H1 (cell line): ENCODE results near the gene TBX4. TPM values are rescaled to one million over a fixed set of nuclear protein-coding genes. Genes with fewer than 3 reads are reported as not detected.

Source experiments
- CTCF ChIA-PET: fragments of 300-600 bp; sonication (Branson Sonifier 250); formaldehyde crosslinking; loops from one replicate; lab custom pipeline; 2021; ENCODE audit not compliant: partially characterized antibody; lab: Charles Lee
- POLR2A ChIA-PET: fragments of 300-600 bp; sonication (Branson Sonifier 250); formaldehyde crosslinking; loops from one replicate; lab custom pipeline; 2021; ENCODE audit warnings: inconsistent platforms; ENCODE audit not compliant: partially characterized antibody; lab: Charles Lee
- DNase-seq, 2 experiments: peaks; one replicate each; pipeline versions ENCODE4 v3.0.0 to v3.0.0-alpha.2; 2010 to 2022; ENCODE audit warnings: low spot score in 2 of 2, low read depth in 1 of 2, mixed read lengths in 1 of 2
- FAIRE-seq: peaks from 2 replicates; lab custom pipeline; 2011; peaks lifted over from hg19 to GRCh38; lab: Jason Lieb, UNC
- H2AFZ ChIP-seq: 2 replicates; pipeline ENCODE4 v1.8.1; 2012; ENCODE audit warnings: low read length, inconsistent platforms
- H2AK5ac ChIP-seq: 2 replicates; pipeline ENCODE4 v1.6.1; 2013; ENCODE audit warnings: low read depth, low read length
- H2BK120ac ChIP-seq: replicated peaks from 2 replicates; pipeline ENCODE3; 2013; ENCODE audit warnings: low read depth, low read length, inconsistent platforms
- H2BK12ac ChIP-seq: 2 replicates; pipeline ENCODE4 v1.6.1; 2013; ENCODE audit warnings: low read depth, low read length
- H2BK15ac ChIP-seq: 2 replicates; pipeline ENCODE4 v1.6.1; 2013; ENCODE audit warnings: low read length
- H2BK20ac ChIP-seq: 2 replicates; pipeline ENCODE4 v1.6.1; 2013; ENCODE audit warnings: low read length
- H2BK5ac ChIP-seq: 2 replicates; pipeline ENCODE4 v1.6.1; 2013; ENCODE audit warnings: low read depth, low read length
- H3K14ac ChIP-seq: 2 replicates; pipeline ENCODE4 v1.6.1; 2013; ENCODE audit warnings: inconsistent platforms; ENCODE audit not compliant: insufficient read length
- H3K18ac ChIP-seq: 2 replicates; pipeline ENCODE4 v1.6.1; 2013; ENCODE audit warnings: low read length; ENCODE audit errors: extremely low read depth
- H3K23ac ChIP-seq: 2 replicates; pipeline ENCODE4 v1.6.1; 2013; ENCODE audit warnings: inconsistent platforms; ENCODE audit not compliant: insufficient read length
- H3K23me2 ChIP-seq: 2 replicates; pipeline ENCODE4 v1.6.1; 2013; ENCODE audit warnings: low read depth, low read length
- H3K27ac ChIP-seq: 2 replicates; pipeline ENCODE4 v1.6.1; 2011; ENCODE audit warnings: low read depth, low read length, inconsistent platforms
- H3K27me3 ChIP-seq, 4 experiments: replicated peaks in 1 of 4; 1 replicate in 1 of 4; 2 replicates in 3 of 4; pipeline versions ENCODE4 v1.6.1 to v1.8.1; 2011 to 2013; ENCODE audit warnings: low read length in 3 of 4, mild to moderate bottlenecking in 3 of 4, inconsistent platforms in 2 of 4, mixed read lengths in 2 of 4, moderate library complexity in 1 of 4; ENCODE audit not compliant: control insufficient read depth in 3 of 4, insufficient read depth in 3 of 4; ENCODE audit errors: extremely low read depth in 1 of 4
- H3K36me3 ChIP-seq, 4 experiments: 2 replicates each; pipeline versions ENCODE4 v1.6.1 to v1.8.1; 2011 to 2013; ENCODE audit warnings: mild to moderate bottlenecking in 4 of 4, low read length in 3 of 4, moderate library complexity in 2 of 4, control low read depth in 1 of 4, inconsistent platforms in 1 of 4; ENCODE audit not compliant: insufficient read depth in 4 of 4, control insufficient read depth in 2 of 4
- H3K4ac ChIP-seq: replicated peaks from 2 replicates; pipeline ENCODE3; 2013; ENCODE audit warnings: low read length, low read depth, mixed read lengths, inconsistent platforms; ENCODE audit not compliant: insufficient read length
- H3K4me1 ChIP-seq, 4 experiments: replicated peaks in 1 of 4; 1 replicate in 1 of 4; 2 replicates in 3 of 4; pipeline versions ENCODE4 v1.6.1 to v1.8.1; 2011 to 2013; ENCODE audit warnings: low read length in 3 of 4, inconsistent platforms in 2 of 4, mixed read lengths in 1 of 4; ENCODE audit not compliant: insufficient read depth in 4 of 4, control insufficient read depth in 3 of 4
- H3K4me2 ChIP-seq, 2 experiments: 2 replicates each; pipeline versions ENCODE4 v1.6.1 to v1.8.1; 2011 to 2013; ENCODE audit warnings: low read depth in 2 of 2, low read length in 2 of 2, control low read depth in 1 of 2, inconsistent platforms in 1 of 2, mild to moderate bottlenecking in 1 of 2; ENCODE audit not compliant: insufficient read depth in 1 of 2
- H3K4me3 ChIP-seq, 4 experiments: fragments of 200-600, 300-600 bp in 1 of 4; sonication (generic), shearing (Covaris generic), sonication (Bioruptor Twin) in 1 of 4; 2 replicates each; pipeline versions ENCODE4 v1.5.1 to v1.8.1; 2011 to 2016; ENCODE audit warnings: low read length in 4 of 4, low read depth in 3 of 4, control low read depth in 2 of 4, inconsistent platforms in 2 of 4, mild to moderate bottlenecking in 2 of 4, mixed read lengths in 1 of 4, moderate library complexity in 1 of 4; ENCODE audit not compliant: insufficient read depth in 2 of 4; ENCODE audit errors: extremely low read depth in 1 of 4
- H3K56ac ChIP-seq: replicated peaks from 2 replicates; pipeline ENCODE3; 2013; ENCODE audit warnings: low read depth, mild to moderate bottlenecking, mixed read lengths, low read length, inconsistent platforms; ENCODE audit not compliant: insufficient read length
- H3K79me1 ChIP-seq: 2 replicates; pipeline ENCODE4 v1.6.1; 2013; ENCODE audit warnings: low read depth, low read length, control low read depth
- H3K79me2 ChIP-seq, 2 experiments: 2 replicates each; pipeline versions ENCODE4 v1.6.1 to v1.8.1; 2012 to 2013; ENCODE audit warnings: low read length in 2 of 2, mild to moderate bottlenecking in 2 of 2, inconsistent platforms in 1 of 2; ENCODE audit not compliant: insufficient read depth in 2 of 2, control insufficient read depth in 1 of 2
- H3K9ac ChIP-seq, 4 experiments: replicated peaks in 1 of 4; 1 replicate in 1 of 4; 2 replicates in 3 of 4; pipeline versions ENCODE4 v1.6.1 to v1.8.1; 2011 to 2013; ENCODE audit warnings: low read depth in 3 of 4, low read length in 3 of 4, control low read depth in 2 of 4, mild to moderate bottlenecking in 2 of 4, moderate library complexity in 2 of 4, inconsistent platforms in 1 of 4; ENCODE audit errors: extremely low read depth in 1 of 4
- H3K9me3 ChIP-seq, 2 experiments: 2 replicates each; pipeline versions ENCODE4 v1.6.1 to v1.8.1; 2012 to 2013; ENCODE audit warnings: mild to moderate bottlenecking in 2 of 2, moderate library complexity in 2 of 2, control low read depth in 1 of 2, inconsistent platforms in 1 of 2, low read depth in 1 of 2, low read length in 1 of 2, mixed read lengths in 1 of 2; ENCODE audit not compliant: insufficient read depth in 2 of 2
- H4K20me1 ChIP-seq, 2 experiments: replicated peaks in 1 of 2; 2 replicates each; pipeline versions ENCODE3 to v1.8.1; 2011 to 2013; ENCODE audit warnings: inconsistent platforms in 2 of 2, low read length in 2 of 2, mild to moderate bottlenecking in 1 of 2; ENCODE audit not compliant: insufficient read depth in 2 of 2, control insufficient read depth in 1 of 2
- H4K5ac ChIP-seq: 2 replicates; pipeline ENCODE4 v1.6.1; 2013; ENCODE audit warnings: low read length, low read depth, mixed read lengths, inconsistent platforms; ENCODE audit not compliant: insufficient read length
- H4K8ac ChIP-seq: 2 replicates; pipeline ENCODE4 v1.8.0; 2013; ENCODE audit warnings: mild to moderate bottlenecking, moderate library complexity, low read length, inconsistent platforms; ENCODE audit not compliant: insufficient read depth; ENCODE audit errors: extremely low read depth
- H4K91ac ChIP-seq: replicated peaks from 2 replicates; pipeline ENCODE3; 2013; ENCODE audit warnings: low read length, mixed read lengths, inconsistent platforms; ENCODE audit not compliant: insufficient read length
- CHD2 ChIP-seq: IDR thresholded peaks from 2 replicates; pipeline ENCODE4 v1.6.1; 2012; ENCODE audit warnings: low read length, improper control_type of control experiment
- FOSL1 ChIP-seq: IDR thresholded peaks from 2 replicates; pipeline ENCODE4 v1.6.1; 2011; ENCODE audit warnings: mild to moderate bottlenecking, low read depth, low read length, moderate library complexity; ENCODE audit not compliant: insufficient read depth
- KDM5A ChIP-seq: fragments of 200-600 bp; IDR thresholded peaks from 2 replicates; pipeline ENCODE4 v1.7.1; 2012; ENCODE audit warnings: mild to moderate bottlenecking, low read length, inconsistent platforms, mixed read lengths
- NRF1 ChIP-seq: IDR thresholded peaks from 2 replicates; pipeline ENCODE4 v1.6.1; 2011; ENCODE audit warnings: mild to moderate bottlenecking, low read depth, low read length, improper control_type of control experiment
- POLR2A ChIP-seq, 2 experiments: IDR thresholded peaks; 1 replicate in 1 of 2; 2 replicates in 1 of 2; pipeline ENCODE4 v1.6.1; 2011; ENCODE audit warnings: low read depth in 2 of 2, low read length in 2 of 2, mild to moderate bottlenecking in 2 of 2; ENCODE audit errors: control extremely low read depth in 1 of 2
- POLR2AphosphoS5 ChIP-seq: IDR thresholded peaks from 2 replicates; pipeline ENCODE4 v1.6.1; 2011; ENCODE audit warnings: low read depth, low read length
- RAD21 ChIP-seq, 2 experiments: IDR thresholded peaks in 1 of 2; conservative IDR thresholded peaks in 1 of 2; 2 replicates each; pipeline ENCODE4 v1.6.1; 2011; ENCODE audit warnings: low read depth in 2 of 2, low read length in 2 of 2, improper control_type of control experiment in 1 of 2, inconsistent platforms in 1 of 2, mild to moderate bottlenecking in 1 of 2, moderate library complexity in 1 of 2
- RNF2 ChIP-seq: fragments of 200-900, 300-1000 bp; sonication (generic); IDR thresholded peaks from 2 replicates; pipeline ENCODE4 v1.7.1; 2016; ENCODE audit warnings: borderline replicate concordance, low read depth, mild to moderate bottlenecking, antibody characterized with exemption, low read length; ENCODE audit not compliant: poor library complexity, severe bottlenecking; ENCODE audit errors: missing control alignments
- SAP30 ChIP-seq: fragments of 300-600 bp; sonication (generic); IDR thresholded peaks from 2 replicates; pipeline ENCODE4 v1.7.1; 2012; ENCODE audit warnings: low read length, moderate library complexity, mild to moderate bottlenecking, inconsistent platforms; ENCODE audit not compliant: insufficient read depth, insufficient replicate concordance
- SIN3A ChIP-seq, 2 experiments: IDR thresholded peaks in 1 of 2; conservative IDR thresholded peaks in 1 of 2; 2 replicates each; pipeline ENCODE4 v1.6.1; 2011 to 2012; ENCODE audit warnings: low read length in 2 of 2, improper control_type of control experiment in 1 of 2, low read depth in 1 of 2, mild to moderate bottlenecking in 1 of 2
- SUZ12 ChIP-seq: fragments of 200-600 bp; sonication (generic); IDR thresholded peaks from 2 replicates; pipeline ENCODE4 v1.6.1; 2012; ENCODE audit warnings: mild to moderate bottlenecking, inconsistent platforms, low read length, moderate library complexity, mixed read lengths
- WGBS, 2 experiments: shearing (Covaris generic) in 1 of 2; methylation state at CpG; one replicate each; pipeline versions ENCODE4 v1.1.6 to v1.1.7; 2013 to 2015; ENCODE audit warnings: low lambda C conversion rate in 2 of 2, mixed read lengths in 2 of 2, inconsistent platforms in 1 of 2, low coverage in 1 of 2, missing lambda C conversion rate in 1 of 2; ENCODE audit not compliant: insufficient replicate concordance in 2 of 2, insufficient coverage in 1 of 2, insufficient read length in 1 of 2; ENCODE audit errors: extremely low coverage in 1 of 2, missing lambda C conversion rate in 1 of 2; 5-methylcytosine and 5-hydroxymethylcytosine counted together
- polyA plus RNA-seq, 7 experiments: library from polyadenylated mRNA; depleted of rRNA in 3 of 7; stranded (reverse) in 5 of 7; unstranded in 2 of 7; fragments of >200 nt in 5 of 7; fragments of 200-250 nt in 2 of 7; gene quantifications; 1 replicate in 5 of 7; 2 replicates in 1 of 7; 4 replicates in 1 of 7; pipeline versions ENCODE4 v1.2.1 to v1.2.3, GENCODE V29; 2011 to 2013; ENCODE audit warnings: missing spikeins in 2 of 7, mixed read lengths in 2 of 7
- total RNA-seq: library from RNA; stranded (reverse); fragmentation: NEBNext Ultra II Directional; extraction: Animal tissue kit (Norgen Biotek cat#: 25700); gene quantifications from 2 replicates; pipeline ENCODE4 v1.2.1, GENCODE V29; 2021

The TBX4 gene
- total and polyA plus RNA-seq, 2 of the 8 experiments (the other 6 are each of a cell fraction or from before 2014, with no cell fraction given), result 0.02 TPM; not detected in 1

DNA sequence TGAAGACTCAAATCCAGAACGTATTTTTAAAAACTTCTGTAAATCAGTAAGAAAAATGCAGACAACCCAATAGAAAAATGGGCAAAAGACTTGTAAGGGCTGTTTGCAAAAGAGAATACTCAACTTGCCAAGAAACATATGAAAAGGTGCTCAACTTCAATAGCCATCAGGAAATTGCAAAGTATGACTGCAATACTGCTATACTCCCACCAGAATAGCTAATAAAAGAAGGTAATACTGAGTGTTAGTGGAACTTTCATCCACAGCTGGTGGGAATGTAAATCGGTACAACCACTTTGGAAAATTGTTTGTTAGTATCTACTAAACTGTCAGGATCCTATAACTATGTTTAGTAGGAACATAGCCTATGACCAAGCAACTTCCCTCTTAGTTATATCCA, 48.1 kb downstream of the TBX4 start:
- Histone ChIP-seq H3K9ac (no peak overlapping the region), H3K4me2 (no peak overlapping the region), H3K23me2 (no peaks in the 10 kb centered on the region), H4K5ac (no peak overlapping the region), H3K9me3 (no peaks in the 10 kb centered on the region), H2BK12ac (no peak overlapping the region), H4K91ac (no peak overlapping the region), H3K56ac (no peak overlapping the region), H2AK5ac (no peak overlapping the region), H3K27ac (no peak overlapping the region), H3K4me1 (peaks cover 0 to 3% (median 2%) of the 10 kb centered on the region in 4 experiments; a peak in 3 of 7 replicates), H2BK20ac (no peak overlapping the region), H3K18ac (no peak overlapping the region), H2BK15ac (no peak overlapping the region), H4K8ac (no peak overlapping the region), H3K36me3 (no peaks in the 10 kb centered on the region), H2BK120ac (no peak overlapping the region), H3K14ac (no peak overlapping the region), H3K4me3 (no peak overlapping the region), H4K20me1 (no peaks in the 10 kb centered on the region), H3K79me2 (no peaks in the 10 kb centered on the region), H2AFZ (no peak overlapping the region), H2BK5ac (no peak overlapping the region), H3K23ac (no peak overlapping the region), H3K27me3 (no peaks in the 10 kb centered on the region), H3K79me1 (no peaks in the 10 kb centered on the region), H3K4ac (no peak overlapping the region)
- CTCF ChIA-PET, result no interaction called here
- POLR2A ChIA-PET, result no interaction called here
- no peak for FAIRE-seq
- WGBS, 2 experiments, result 79% methylated on average over 2 of the region's 2 CpGs; no CpG with 5 or more reads in 1 of the 2 experiments
- DNase-seq, result no peak
- no peak for TF ChIP-seq POLR2AphosphoS5
- no peak for TF ChIP-seq SUZ12
- no peak for TF ChIP-seq CHD2
- no peak for TF ChIP-seq POLR2A (IDR thresholded peaks at IDR 0.05; ENCODE audit: control extremely low read depth in 1 of 2, low read depth in 2 of 2, low read length in 2 of 2)
- TF ChIP-seq SIN3A (conservative IDR thresholded peaks at IDR 0.05 in 1 of 2, IDR thresholded peaks at IDR 0.05 in 1 of 2; ENCODE audit: low read depth in 1 of 2, low read length in 2 of 2), result no peak
- no peak for TF ChIP-seq NRF1
- TF ChIP-seq FOSL1, result no peak
- TF ChIP-seq RNF2, result no peak
- no peak for TF ChIP-seq RAD21 (IDR thresholded peaks at IDR 0.05 in 1 of 2, conservative IDR thresholded peaks at IDR 0.05 in 1 of 2; ENCODE audit: low read depth in 2 of 2, low read length in 2 of 2)
- no peak for TF ChIP-seq KDM5A
- TF ChIP-seq SAP30, result no peak
